Epithelial cell of proximal tubule (primary cell): ENCODE measurements around the gene LRP3. TPM values are rescaled to one million over a fixed set of nuclear protein-coding genes. Genes with fewer than 3 reads are reported as not detected.

Experiments
- DNase-seq: peaks from one replicate; pipeline ENCODE4 v3.0.0-alpha.2; 2011; ENCODE audit warnings: low read depth
- H3K4me3 ChIP-seq: 2 replicates; pipeline ENCODE4 v1.5.1; 2011; ENCODE audit warnings: low read depth, mild to moderate bottlenecking, low read length
- total RNA-seq: library from RNA; depleted of rRNA; stranded (reverse); fragments of >200 nt; gene quantifications from 2 replicates; pipeline ENCODE4 v1.2.3, GENCODE V29; 2015
- TF ChIP-seq, protein P1 (sequence below): conservative IDR thresholded peaks from 2 replicates; pipeline ENCODE4 v1.5.1; 2012; ENCODE audit warnings: low read depth, mild to moderate bottlenecking, low read length

Gene LRP3
- total RNA-seq, 1 donor from 2014 or later = 26.3 TPM

DNA sequence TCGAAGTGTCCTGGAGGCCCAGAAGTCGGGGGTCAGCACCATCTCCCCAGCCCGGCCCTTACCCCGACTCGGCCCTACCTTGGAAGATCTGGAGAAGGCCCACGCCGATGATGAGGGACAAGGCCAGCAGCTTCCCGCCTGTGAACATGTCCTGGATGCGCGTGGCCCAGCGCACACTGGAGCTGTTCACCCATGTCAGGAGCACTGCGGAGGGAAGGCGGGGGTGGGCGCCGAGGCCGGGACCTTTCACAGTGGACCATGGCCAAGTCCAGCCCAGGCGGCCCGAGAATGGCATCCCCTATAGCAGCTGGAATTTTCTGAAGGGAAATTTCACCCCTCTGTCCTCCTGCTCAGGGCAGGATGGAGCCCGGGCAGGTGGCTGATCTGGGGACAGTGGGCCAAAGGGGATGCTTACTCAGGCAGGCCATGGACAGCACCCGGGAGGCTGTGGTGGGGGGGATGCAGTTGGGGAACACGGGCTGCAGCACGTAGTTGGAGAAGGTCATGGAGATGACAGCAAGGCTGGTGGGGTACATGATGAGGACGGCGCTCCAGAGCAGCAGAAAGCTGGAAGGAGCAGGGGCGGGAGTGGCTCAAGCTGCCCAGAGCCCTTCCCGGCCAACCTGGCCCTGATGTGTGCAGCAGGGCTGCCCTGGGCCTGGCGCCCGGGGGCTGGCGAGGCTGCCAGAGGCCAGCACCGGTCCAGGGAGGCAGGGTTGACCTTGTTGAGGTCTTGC, 18.5 kb downstream of the LRP3 start:
- TF ChIP-seq, protein P1, sequence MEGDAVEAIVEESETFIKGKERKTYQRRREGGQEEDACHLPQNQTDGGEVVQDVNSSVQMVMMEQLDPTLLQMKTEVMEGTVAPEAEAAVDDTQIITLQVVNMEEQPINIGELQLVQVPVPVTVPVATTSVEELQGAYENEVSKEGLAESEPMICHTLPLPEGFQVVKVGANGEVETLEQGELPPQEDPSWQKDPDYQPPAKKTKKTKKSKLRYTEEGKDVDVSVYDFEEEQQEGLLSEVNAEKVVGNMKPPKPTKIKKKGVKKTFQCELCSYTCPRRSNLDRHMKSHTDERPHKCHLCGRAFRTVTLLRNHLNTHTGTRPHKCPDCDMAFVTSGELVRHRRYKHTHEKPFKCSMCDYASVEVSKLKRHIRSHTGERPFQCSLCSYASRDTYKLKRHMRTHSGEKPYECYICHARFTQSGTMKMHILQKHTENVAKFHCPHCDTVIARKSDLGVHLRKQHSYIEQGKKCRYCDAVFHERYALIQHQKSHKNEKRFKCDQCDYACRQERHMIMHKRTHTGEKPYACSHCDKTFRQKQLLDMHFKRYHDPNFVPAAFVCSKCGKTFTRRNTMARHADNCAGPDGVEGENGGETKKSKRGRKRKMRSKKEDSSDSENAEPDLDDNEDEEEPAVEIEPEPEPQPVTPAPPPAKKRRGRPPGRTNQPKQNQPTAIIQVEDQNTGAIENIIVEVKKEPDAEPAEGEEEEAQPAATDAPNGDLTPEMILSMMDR = no peak
- H3K4me3 ChIP-seq = no peak overlapping the region
- DNase-seq = no peak

DNA sequence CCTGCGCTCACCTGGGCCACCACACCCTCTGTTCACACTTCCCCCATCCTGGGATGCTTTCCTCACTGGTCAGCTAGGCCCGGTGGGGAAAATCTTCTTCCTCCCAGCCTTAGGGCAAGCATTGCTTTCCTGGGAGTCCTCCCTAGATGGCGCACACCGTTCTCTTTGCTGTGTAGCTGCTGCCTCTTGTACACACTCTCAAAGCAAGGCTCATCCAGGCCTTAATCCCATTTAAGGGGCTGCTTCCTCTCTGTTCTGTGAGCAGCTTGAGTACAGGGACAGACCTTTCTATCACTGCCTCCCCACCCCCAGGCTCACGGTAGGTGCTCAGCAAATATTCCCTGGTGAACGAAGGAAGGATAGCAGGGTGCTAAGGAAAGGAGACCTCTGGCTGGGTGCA, 20.5 kb downstream of the LRP3 start:
- no peak overlapping the region for H3K4me3 ChIP-seq
- no peak for DNase-seq
- TF ChIP-seq, protein P1 = peak; percentile 35

DNA sequence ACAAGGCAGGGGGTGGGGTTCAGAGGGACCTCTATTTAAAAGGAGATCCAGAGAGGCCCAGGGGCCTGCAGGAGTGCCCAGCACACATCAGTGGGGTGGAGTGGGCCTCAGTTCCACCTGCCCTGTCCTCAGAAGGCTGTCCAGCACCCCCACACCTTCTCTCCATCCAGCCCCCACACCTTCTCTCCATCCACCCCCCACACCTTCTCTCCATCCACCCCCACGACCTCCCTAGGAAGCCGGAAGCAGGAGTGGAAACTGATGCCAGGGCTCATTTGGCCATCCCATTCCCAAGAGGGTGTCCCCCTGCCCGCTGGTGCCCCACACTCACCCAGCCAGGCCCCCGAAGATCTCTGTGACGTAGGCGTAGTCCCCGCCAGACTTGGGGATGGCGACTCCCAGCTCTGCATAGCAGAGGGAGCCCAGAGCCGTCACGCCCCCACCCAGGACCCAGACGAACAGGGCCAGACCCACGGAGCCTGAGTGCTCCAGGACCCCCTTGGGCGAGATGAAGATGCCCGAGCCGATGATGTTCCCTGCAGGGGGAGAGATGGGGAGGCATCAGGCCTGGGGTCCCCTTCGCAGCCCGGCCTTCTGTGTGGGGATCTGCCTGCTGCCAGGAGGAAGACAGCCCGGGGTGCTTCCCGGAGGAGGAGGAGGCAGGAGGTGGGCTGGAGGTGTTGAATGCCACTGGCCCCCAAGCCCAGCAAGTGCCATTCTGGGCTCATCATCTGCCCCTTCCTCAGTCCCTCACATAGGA, 21.5 kb downstream of the LRP3 start:
- TF ChIP-seq, protein P1 = no peak
- no peak for DNase-seq
- no peak overlapping the region for H3K4me3 ChIP-seq

DNA sequence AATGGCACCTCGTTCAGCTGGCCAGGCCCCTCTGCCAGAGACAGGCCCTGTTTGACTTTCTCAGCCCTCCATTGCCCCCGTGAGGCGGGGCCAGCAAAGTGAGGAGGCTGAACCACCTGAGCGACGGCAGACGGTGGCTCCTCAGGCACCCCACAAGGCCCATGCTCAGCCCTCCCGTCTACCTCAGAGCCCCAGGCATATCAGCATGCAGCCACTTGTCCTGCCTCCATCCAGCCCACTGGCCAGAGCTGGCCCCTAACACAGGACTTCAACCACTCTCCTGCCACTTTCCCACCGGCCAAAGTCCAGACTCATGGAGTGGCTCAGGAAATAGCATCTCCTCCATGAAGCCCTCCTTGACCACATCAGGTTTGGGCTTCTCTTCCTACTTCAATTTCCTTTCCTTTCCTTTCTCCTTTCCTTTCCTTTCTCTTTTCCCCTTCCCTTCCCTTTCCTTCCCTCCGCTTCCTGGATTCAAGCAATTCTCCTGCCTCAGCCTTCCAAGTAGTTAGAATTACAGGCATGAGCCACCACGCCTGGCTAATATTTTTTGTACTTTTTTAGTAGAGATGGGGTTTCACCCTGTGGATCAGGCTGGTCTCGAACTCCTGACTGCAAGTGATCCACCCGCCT, 22.2 kb downstream of the LRP3 start:
- TF ChIP-seq, protein P1 = no peak
- no peak overlapping the region for H3K4me3 ChIP-seq
- no peak for DNase-seq

DNA sequence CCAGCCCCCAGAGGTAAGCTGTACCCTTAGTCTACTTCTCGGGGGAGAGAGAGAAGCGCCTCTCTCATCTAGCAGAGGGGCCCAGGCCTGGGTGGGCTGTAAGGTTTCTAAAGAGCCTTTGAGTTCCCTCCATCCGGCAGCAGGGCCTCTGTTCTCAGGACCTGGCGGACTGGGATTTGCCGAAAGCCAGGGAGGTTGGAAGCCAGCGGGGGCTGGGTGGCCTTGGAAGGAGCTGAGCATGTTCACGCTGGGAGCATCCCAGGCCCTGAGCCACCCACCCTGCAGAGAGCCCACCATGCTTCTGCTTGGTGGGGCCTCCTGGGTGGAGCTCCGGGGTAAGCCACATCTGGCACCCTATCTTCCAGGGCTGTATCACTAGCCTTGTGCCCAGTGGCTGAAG, 23.8 kb downstream of the LRP3 start:
- TF ChIP-seq, protein P1 = no peak
- H3K4me3 ChIP-seq = no peak overlapping the region
- DNase-seq = no peak

DNA sequence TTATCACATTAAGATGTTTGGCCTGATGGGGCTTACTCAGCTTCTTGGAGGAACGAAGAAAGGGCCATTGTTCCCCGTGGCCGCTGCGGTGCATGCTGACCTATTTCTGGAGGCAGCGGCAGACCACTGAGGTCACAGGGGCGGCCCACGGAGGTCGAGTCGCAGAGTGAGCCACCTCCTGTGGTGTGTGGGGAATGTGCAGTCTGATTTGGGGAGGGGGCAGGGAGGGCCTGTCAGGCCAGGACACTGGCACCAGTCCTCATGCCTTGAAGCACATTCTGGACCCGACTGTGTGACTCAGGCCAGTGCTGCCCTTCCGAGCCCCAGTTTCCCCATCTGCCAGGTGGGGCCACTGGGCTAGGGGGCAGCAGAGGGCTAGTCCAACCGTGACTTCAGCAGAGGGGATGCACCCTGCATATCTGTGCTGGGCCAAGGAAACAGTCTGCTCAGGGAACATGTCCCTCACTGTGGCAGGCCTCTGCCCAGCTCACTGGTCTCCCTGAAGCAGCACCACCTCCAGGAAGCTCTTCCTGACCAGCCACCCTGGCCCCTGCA, 25.2 kb downstream of the LRP3 start:
- TF ChIP-seq, protein P1 = no peak
- DNase-seq = no peak
- H3K4me3 ChIP-seq = no peak overlapping the region
